ENCODE results near the gene CPZ.

The CPZ gene

GRCh38 chr4:8664976-8665375 is 72.4 kb downstream of the CPZ start:
- Histone ChIP-seq H3K9ac (ENCODE audit: low read length) (no peak overlapping the region), H3K4me3 (ENCODE audit: low read length) (no peak overlapping the region), H3K4me2 (ENCODE audit: low read depth, low read length) (no peak overlapping the region), H4K20me1 (ENCODE audit: insufficient read depth, low read length) (no peaks in the 10 kb centered on the region), H3K36me3 (replicated peaks; ENCODE audit: insufficient read depth, low read length) (no peaks in the 10 kb centered on the region), H3F3A (ENCODE audit: insufficient read depth, low read length) (no peaks in the 10 kb centered on the region), H3K4me1 (ENCODE audit: low read length) (no peaks in the 10 kb centered on the region), H3K9me3 (replicated peaks; ENCODE audit: insufficient read depth, low read length) (no peaks in the 10 kb centered on the region), H3K27me3 (replicated peaks; ENCODE audit: insufficient read depth, low read length) (peaks cover 98% of the 10 kb centered on the region), H2AFZ (ENCODE audit: low read length) (no peak overlapping the region), H3K79me2 (ENCODE audit: low read length) (no peaks in the 10 kb centered on the region), H3K9me2 (replicated peaks; ENCODE audit: insufficient read depth, low read length) (no peaks in the 10 kb centered on the region), H3K27ac (ENCODE audit: low read length) (no peak overlapping the region)
- DNase-seq: no peak
- TF ChIP-seq EZH2phosphoT487 (IDR thresholded peaks at IDR 0.05; ENCODE audit: low read length) (no peak), EZH2 (optimal IDR thresholded peaks at IDR 0.05; ENCODE audit: low read depth, low read length) (no peak)
- TF ChIP-seq, protein P1, sequence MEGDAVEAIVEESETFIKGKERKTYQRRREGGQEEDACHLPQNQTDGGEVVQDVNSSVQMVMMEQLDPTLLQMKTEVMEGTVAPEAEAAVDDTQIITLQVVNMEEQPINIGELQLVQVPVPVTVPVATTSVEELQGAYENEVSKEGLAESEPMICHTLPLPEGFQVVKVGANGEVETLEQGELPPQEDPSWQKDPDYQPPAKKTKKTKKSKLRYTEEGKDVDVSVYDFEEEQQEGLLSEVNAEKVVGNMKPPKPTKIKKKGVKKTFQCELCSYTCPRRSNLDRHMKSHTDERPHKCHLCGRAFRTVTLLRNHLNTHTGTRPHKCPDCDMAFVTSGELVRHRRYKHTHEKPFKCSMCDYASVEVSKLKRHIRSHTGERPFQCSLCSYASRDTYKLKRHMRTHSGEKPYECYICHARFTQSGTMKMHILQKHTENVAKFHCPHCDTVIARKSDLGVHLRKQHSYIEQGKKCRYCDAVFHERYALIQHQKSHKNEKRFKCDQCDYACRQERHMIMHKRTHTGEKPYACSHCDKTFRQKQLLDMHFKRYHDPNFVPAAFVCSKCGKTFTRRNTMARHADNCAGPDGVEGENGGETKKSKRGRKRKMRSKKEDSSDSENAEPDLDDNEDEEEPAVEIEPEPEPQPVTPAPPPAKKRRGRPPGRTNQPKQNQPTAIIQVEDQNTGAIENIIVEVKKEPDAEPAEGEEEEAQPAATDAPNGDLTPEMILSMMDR (IDR thresholded peaks at IDR 0.05; ENCODE audit: low read length): no peak

- Histone ChIP-seq H4K20me1 (ENCODE audit: insufficient read depth, low read length) (no peaks in the 10 kb centered on the region), H3K4me1 (ENCODE audit: low read length) (no peaks in the 10 kb centered on the region), H2AFZ (ENCODE audit: low read length) (no peak overlapping the region), H3K79me2 (ENCODE audit: low read length) (no peaks in the 10 kb centered on the region), H3F3A (ENCODE audit: insufficient read depth, low read length) (no peaks in the 10 kb centered on the region), H3K9me3 (replicated peaks; ENCODE audit: insufficient read depth, low read length) (no peaks in the 10 kb centered on the region), H3K27ac (ENCODE audit: low read length) (no peak overlapping the region), H3K27me3 (replicated peaks; ENCODE audit: insufficient read depth, low read length) (peaks cover 99% of the 10 kb centered on the region), H3K9me2 (replicated peaks; ENCODE audit: insufficient read depth, low read length) (no peaks in the 10 kb centered on the region), H3K4me3 (ENCODE audit: low read length) (no peak overlapping the region), H3K9ac (ENCODE audit: low read length) (no peak overlapping the region), H3K36me3 (replicated peaks; ENCODE audit: insufficient read depth, low read length) (no peaks in the 10 kb centered on the region), H3K4me2 (ENCODE audit: low read depth, low read length) (no peak overlapping the region)
- no peak for DNase-seq
- TF ChIP-seq EZH2 (optimal IDR thresholded peaks at IDR 0.05; ENCODE audit: low read depth, low read length): no peak
- TF ChIP-seq EZH2phosphoT487 (IDR thresholded peaks at IDR 0.05; ENCODE audit: low read length): no peak
- TF ChIP-seq, protein P1 (IDR thresholded peaks at IDR 0.05; ENCODE audit: low read length): no peak
Measured at GRCh38 chr4:8665406-8666360, 73.1 kb downstream of the CPZ start.

- H3K9me3 ChIP-seq (replicated peaks; ENCODE audit: insufficient read depth, low read length): no peaks in the 10 kb centered on the region
- H3F3A ChIP-seq (ENCODE audit: insufficient read depth, low read length): no peaks in the 10 kb centered on the region
- no peak overlapping the region for H3K27ac ChIP-seq (ENCODE audit: low read length)
Measured at GRCh38 chr4:8666581-8666980, 74.0 kb downstream of the CPZ start.

More at GRCh38 chr4:8666581-8666980, 74.0 kb downstream of the CPZ start:
- H3K9me2 ChIP-seq (replicated peaks; ENCODE audit: insufficient read depth, low read length): no peaks in the 10 kb centered on the region
- peaks cover 100% of the 10 kb centered on the region for H3K27me3 ChIP-seq (replicated peaks; ENCODE audit: insufficient read depth, low read length)
- no peaks in the 10 kb centered on the region for H3K36me3 ChIP-seq (replicated peaks; ENCODE audit: insufficient read depth, low read length)
- no peaks in the 10 kb centered on the region for H3K79me2 ChIP-seq (ENCODE audit: low read length)
- DNase-seq: no peak
- no peak overlapping the region for H3K4me3 ChIP-seq (ENCODE audit: low read length)
- no peak overlapping the region for H3K4me2 ChIP-seq (ENCODE audit: low read depth, low read length)
- no peaks in the 10 kb centered on the region for H4K20me1 ChIP-seq (ENCODE audit: insufficient read depth, low read length)
- no peak overlapping the region for H3K9ac ChIP-seq (ENCODE audit: low read length)
- TF ChIP-seq EZH2 (optimal IDR thresholded peaks at IDR 0.05; ENCODE audit: low read depth, low read length): no peak
- TF ChIP-seq, protein P1 (IDR thresholded peaks at IDR 0.05; ENCODE audit: low read length): no peak
- no peaks in the 10 kb centered on the region for H3K4me1 ChIP-seq (ENCODE audit: low read length)
- H2AFZ ChIP-seq (ENCODE audit: low read length): no peak overlapping the region
